Lower leg skin (tissue), 4 donors: Measurements from ENCODE around the gene CAPZA1. TPM values are rescaled to one million over a fixed set of nuclear protein-coding genes. Genes with fewer than 3 reads are reported as not detected.

Source experiments
- DNase-seq, 2 donors: peaks; one replicate each; pipeline ENCODE4 v3.0.0-alpha.2; 2019; ENCODE audit warnings: low spot score in 2 of 2
- H3K4me3 ChIP-seq: fragments of 200-600 bp; sonication (generic); 2 replicates; pipeline ENCODE4 v1.5.1; 2017; ENCODE audit warnings: mild to moderate bottlenecking, low read depth; ENCODE audit not compliant: poor library complexity, severe bottlenecking
- CTCF ChIP-seq, 3 donors: fragments of 450-650 bp; IDR thresholded peaks; one replicate each; pipeline ENCODE4 v1.5.1; 2016; ENCODE audit warnings: antibody characterized with exemption in 3 of 3, mild to moderate bottlenecking in 3 of 3, moderate library complexity in 2 of 3
- POLR2A ChIP-seq, 2 donors: fragments of 450-650 bp; IDR thresholded peaks; one replicate each; pipeline ENCODE4 v1.6.1; 2016 to 2017; ENCODE audit warnings: antibody characterized with exemption in 2 of 2, mild to moderate bottlenecking in 1 of 2, moderate library complexity in 1 of 2
- WGBS, 2 donors: methylation state at CpG; one replicate each; pipeline ENCODE4 v1.1.5; 2018; 5-methylcytosine and 5-hydroxymethylcytosine counted together
- intact Hi-C: fragments of 100-400 bp; cut with DNase I; formaldehyde crosslinking; loops from one replicate; pipeline ENCODE4 v1.15.0; 2023; ENCODE audit warnings: low total_unique reads
- total RNA-seq, 4 donors: library from RNA; depleted of rRNA; stranded (reverse); fragments of >200 nt; gene quantifications; one replicate each; pipeline ENCODE4 v1.1.0, GENCODE V29; 2016

The CAPZA1 gene
- total RNA-seq, 4 donors from 2014 or later = 110 to 170 (median 144) TPM

- peak; percentile 82 to 85 for DNase-seq
- intact Hi-C loops = no loop called here
- no peak overlapping the region for H3K4me3 ChIP-seq
- 60 to 76% methylated on average over 4 of the region's 4 CpGs for WGBS, 2 donors
- no peak for TF ChIP-seq CTCF (IDR thresholded peaks at IDR 0.05)
- TF ChIP-seq POLR2A (IDR thresholded peaks at IDR 0.05) = no peak
These were observed 67.7 kb downstream of the CAPZA1 start for GRCh38 chr1:112687361-112687760.

- 81 to 85% methylated on average over 13 of the region's 13 CpGs for WGBS, 2 donors
- intact Hi-C loops = no loop called here
- DNase-seq = peak in 1 of 2 donors; percentile 58
- no peak overlapping the region for H3K4me3 ChIP-seq
- TF ChIP-seq CTCF (IDR thresholded peaks at IDR 0.05) (no peak), POLR2A (IDR thresholded peaks at IDR 0.05) (no peak)
These were observed 68.3 kb downstream of the CAPZA1 start for GRCh38 chr1:112687785-112688496.

GRCh38 chr1:112688781-112689193, 69.2 kb downstream of the CAPZA1 start:
- no peak overlapping the region for H3K4me3 ChIP-seq
- intact Hi-C loops = no loop called here
- TF ChIP-seq POLR2A (IDR thresholded peaks at IDR 0.05) = no peak
- no peak for TF ChIP-seq CTCF (IDR thresholded peaks at IDR 0.05)
- 80 to 86% methylated on average over 13 of the region's 13 CpGs for WGBS, 2 donors
- DNase-seq = peak in 1 of 2 donors; percentile 68

- DNase-seq = peak in 1 of 2 donors; percentile 83
- TF ChIP-seq CTCF (IDR thresholded peaks at IDR 0.05) = no peak
- TF ChIP-seq POLR2A (IDR thresholded peaks at IDR 0.05) = no peak
- intact Hi-C loops = no loop called here
- WGBS, 2 donors = 96 to 99% methylated on average over 9 of the region's 9 CpGs
- no peak overlapping the region for H3K4me3 ChIP-seq
These were observed 69.7 kb downstream of the CAPZA1 start for GRCh38 chr1:112689196-112689841.

GRCh38 chr1:112689842-112690237, 70.2 kb downstream of the CAPZA1 start:
- WGBS, 2 donors = 94 to 96% methylated on average over 9 to 11 of the region's 11 CpGs
- peak in 1 of 2 donors; percentile 79 for DNase-seq
- intact Hi-C loops = no loop called here
- H3K4me3 ChIP-seq = no peak overlapping the region
- TF ChIP-seq CTCF (IDR thresholded peaks at IDR 0.05) (no peak), POLR2A (IDR thresholded peaks at IDR 0.05) (no peak)
